Testis (tissue), 2 donors: ENCODE results near the gene RELCH.

Experiments used
- CTCF ChIP-seq, 3 experiments: fragments of 450-650 bp in 2 of 3; fragments of 200-600 bp in 1 of 3; sonication (generic) in 1 of 3; IDR thresholded peaks; one replicate each; pipeline ENCODE4 v1.5.1; 2016 to 2019; ENCODE audit warnings: antibody characterized with exemption in 3 of 3, mild to moderate bottlenecking in 2 of 3, moderate library complexity in 1 of 3
- POLR2A ChIP-seq: fragments of 450-650 bp; IDR thresholded peaks from one replicate; pipeline ENCODE4 v1.6.1; 2017; ENCODE audit warnings: antibody characterized with exemption, mild to moderate bottlenecking, moderate library complexity

- TF ChIP-seq CTCF (IDR thresholded peaks at IDR 0.05) = no peak
- no peak for TF ChIP-seq POLR2A
Observed at GRCh38 chr18:62328586-62329525, 141.8 kb downstream of the RELCH start.
